ENCODE results near the gene BCL6. TPM values are rescaled to one million over a fixed set of nuclear protein-coding genes. Genes with fewer than 3 reads are reported as not detected.

BCL6 gene
- total RNA-seq, 1 experiment from 2014 or later: 0.65 TPM

- Histone ChIP-seq H3K9me3 (replicated peaks) (no peaks in the 10 kb centered on the region), H3K4me3 (no peak overlapping the region), H3K36me3 (no peaks in the 10 kb centered on the region), H3K4me1 (0 out of 2 replicates have a peak, but pooled peaks cover 4% of the 10 kb centered on the region), H3K27me3 (no peaks in the 10 kb centered on the region), H3K27ac (no peak overlapping the region)
- no peak for DNase-seq
These were observed 2.2 kb upstream of the BCL6 start for GRCh38 chr3:187747506-187747905.

GRCh38 chr3:187746442-187747281, 1.4 kb upstream of the BCL6 start:
- H3K36me3 ChIP-seq: no peaks in the 10 kb centered on the region
- DNase-seq: no peak
- H3K27me3 ChIP-seq: no peaks in the 10 kb centered on the region
- H3K4me3 ChIP-seq: peak overlapping the region; percentile 58; the same call in 1 of the 2 replicates
- H3K9me3 ChIP-seq (replicated peaks): no peaks in the 10 kb centered on the region
- no peak overlapping the region for H3K27ac ChIP-seq
- H3K4me1 ChIP-seq: 0 out of 2 replicates have a peak, but pooled peaks cover 4% of the 10 kb centered on the region

GRCh38 chr3:187746059-187746441, 782 bp upstream of the BCL6 start:
- H3K9me3 ChIP-seq (replicated peaks): no peaks in the 10 kb centered on the region
- H3K4me3 ChIP-seq: peak overlapping the region; percentile 58
- DNase-seq: no peak
- 0 out of 2 replicates have a peak, but pooled peaks cover 4% of the 10 kb centered on the region for H3K4me1 ChIP-seq
- no peak overlapping the region for H3K27ac ChIP-seq
- no peaks in the 10 kb centered on the region for H3K36me3 ChIP-seq
- H3K27me3 ChIP-seq: no peaks in the 10 kb centered on the region

- H3K36me3 ChIP-seq: no peaks in the 10 kb centered on the region
- H3K9me3 ChIP-seq (replicated peaks): no peaks in the 10 kb centered on the region
These were observed 808 bp downstream of the BCL6 start for GRCh38 chr3:187744169-187745151.

GRCh38 chr3:187743195-187744141, 1.8 kb downstream of the BCL6 start:
- no peaks in the 10 kb centered on the region for H3K9me3 ChIP-seq (replicated peaks)
- no peaks in the 10 kb centered on the region for H3K27me3 ChIP-seq
- H3K4me3 ChIP-seq: peak overlapping the region; percentile 58
- H3K4me1 ChIP-seq: no peaks in the 10 kb centered on the region
- DNase-seq: no peak
- H3K27ac ChIP-seq: no peak overlapping the region
- no peaks in the 10 kb centered on the region for H3K36me3 ChIP-seq

More at GRCh38 chr3:187744169-187745151, 808 bp downstream of the BCL6 start:
- Histone ChIP-seq H3K27me3 (no peaks in the 10 kb centered on the region), H3K27ac (no peak overlapping the region; the same call in 1 of the 2 replicates), H3K4me3 (peak overlapping the region; percentile 58), H3K4me1 (0 out of 2 replicates have a peak, but pooled peaks cover 1% of the 10 kb centered on the region)
- peak; percentile 7 to 34 for DNase-seq

- Histone ChIP-seq H3K36me3 (no peaks in the 10 kb centered on the region), H3K4me3 (no peak overlapping the region), H3K27ac (no peak overlapping the region), H3K27me3 (no peaks in the 10 kb centered on the region), H3K4me1 (no peaks in the 10 kb centered on the region), H3K9me3 (replicated peaks) (no peaks in the 10 kb centered on the region)
- DNase-seq: no peak
These were observed 2.7 kb downstream of the BCL6 start for GRCh38 chr3:187742351-187743171.

GRCh38 chr3:187741403-187742350, 3.6 kb downstream of the BCL6 start:
- no peaks in the 10 kb centered on the region for H3K27me3 ChIP-seq
- H3K27ac ChIP-seq: no peak overlapping the region
- H3K9me3 ChIP-seq (replicated peaks): no peaks in the 10 kb centered on the region
- DNase-seq: peak in 1 of 2 experiments; percentile 47
- H3K36me3 ChIP-seq: no peaks in the 10 kb centered on the region
- H3K4me3 ChIP-seq: no peak overlapping the region
- H3K4me1 ChIP-seq: no peaks in the 10 kb centered on the region

GRCh38 chr3:187740421-187741399, 4.6 kb downstream of the BCL6 start:
- Histone ChIP-seq H3K27me3 (no peaks in the 10 kb centered on the region), H3K9me3 (replicated peaks) (no peaks in the 10 kb centered on the region), H3K36me3 (no peaks in the 10 kb centered on the region), H3K4me3 (no peak overlapping the region), H3K4me1 (no peaks in the 10 kb centered on the region), H3K27ac (no peak overlapping the region)
- peak in 1 of 2 experiments; percentile 25 for DNase-seq

- H3K27me3 ChIP-seq: no peaks in the 10 kb centered on the region
- H3K9me3 ChIP-seq (replicated peaks): no peaks in the 10 kb centered on the region
- no peak for DNase-seq
- H3K27ac ChIP-seq: no peak overlapping the region
- H3K4me1 ChIP-seq: no peaks in the 10 kb centered on the region
- H3K4me3 ChIP-seq: no peak overlapping the region
- no peaks in the 10 kb centered on the region for H3K36me3 ChIP-seq
These were observed 5.5 kb downstream of the BCL6 start for GRCh38 chr3:187739561-187740332.

GRCh38 chr3:187739094-187739560, 6.1 kb downstream of the BCL6 start:
- Histone ChIP-seq H3K4me1 (no peaks in the 10 kb centered on the region), H3K9me3 (replicated peaks) (no peaks in the 10 kb centered on the region), H3K27me3 (no peaks in the 10 kb centered on the region), H3K4me3 (no peak overlapping the region), H3K27ac (no peak overlapping the region), H3K36me3 (no peaks in the 10 kb centered on the region)
- DNase-seq: no peak
